Breast epithelium (tissue), 4 donors: ENCODE results near the gene EIF3I. TPM values are rescaled to one million over a fixed set of nuclear protein-coding genes. Genes with fewer than 3 reads are reported as not detected.
A peak's percentile ranks its signal among the peaks of the same experiment; 100 is the strongest.

Source experiments
- DNase-seq, 2 donors: peaks; one replicate each; pipeline ENCODE4 v3.0.0-alpha.2; 2019; ENCODE audit warnings: low spot score in 2 of 2
- H3K27ac ChIP-seq, 2 donors: fragments of 200-600 bp; sonication (generic) in 1 of 2; one replicate each; pipeline ENCODE4 v1.5.1; 2016 to 2019; ENCODE audit warnings: mild to moderate bottlenecking in 1 of 2
- H3K27me3 ChIP-seq, 2 donors: fragments of 200-600 bp; sonication (generic) in 1 of 2; one replicate each; pipeline versions ENCODE4 v1.5.1 to v1.6.0; 2017 to 2019; ENCODE audit warnings: control low read depth in 1 of 2, mild to moderate bottlenecking in 1 of 2
- H3K36me3 ChIP-seq: fragments of 200-600 bp; one replicate; pipeline ENCODE4 v1.5.1; 2019
- H3K4me1 ChIP-seq, 2 donors: fragments of 200-600 bp; sonication (generic); one replicate each; pipeline ENCODE4 v1.5.1; 2016 to 2019; ENCODE audit warnings: control low read depth in 1 of 2
- H3K4me3 ChIP-seq, 3 donors: fragments of 200-600 bp; sonication (generic); 1 replicate in 2 of 3; 2 replicates in 1 of 3; pipeline ENCODE4 v1.5.1; 2016 to 2019; ENCODE audit warnings: mild to moderate bottlenecking in 3 of 3, moderate library complexity in 2 of 3
- H3K9me3 ChIP-seq, 2 donors: fragments of 200-600 bp; sonication (generic) in 1 of 2; one replicate each; pipeline ENCODE4 v1.5.1; 2016 to 2019; ENCODE audit warnings: control low read depth in 1 of 2
- CTCF ChIP-seq, 3 donors: fragments of 450-650 bp; IDR thresholded peaks; one replicate each; pipeline ENCODE4 v1.5.1; 2016 to 2017; ENCODE audit warnings: antibody characterized with exemption in 3 of 3, mild to moderate bottlenecking in 3 of 3, moderate library complexity in 3 of 3
- POLR2A ChIP-seq: fragments of 450-650 bp; IDR thresholded peaks from one replicate; pipeline ENCODE4 v1.6.1; 2016; ENCODE audit warnings: antibody characterized with exemption, mild to moderate bottlenecking, moderate library complexity
- POLR2AphosphoS5 ChIP-seq, 3 donors: sonication (generic); formaldehyde crosslinking; IDR thresholded peaks; one replicate each; pipeline ENCODE4 v1.6.1; 2017; ENCODE audit warnings: antibody characterized with exemption in 3 of 3
- intact Hi-C: fragments of 100-400 bp; cut with DNase I; formaldehyde crosslinking; loops from one replicate; pipeline ENCODE4 v1.15.1; 2023; ENCODE audit warnings: low total_unique reads
- total RNA-seq, 3 donors: library from RNA; depleted of rRNA; stranded (reverse); fragments of >200 nt; gene quantifications; one replicate each; pipeline ENCODE4 v1.1.0, GENCODE V29; 2016

The EIF3I gene
- total RNA-seq, 3 donors from 2014 or later: 177 to 222 (median 190) TPM

- peaks cover 3 to 10% of the 10 kb centered on the region in 2 donors for H3K4me1 ChIP-seq
Observed at GRCh38 chr1:32247452-32247851, 25.2 kb downstream of the EIF3I start.

GRCh38 chr1:32247983-32248889, 26.0 kb downstream of the EIF3I start:
- Histone ChIP-seq H3K36me3 (no peaks in the 10 kb centered on the region), H3K27ac (peak overlapping the region; percentile 22 to 87), H3K4me3 (peak overlapping the region in 2 of 3 donors; percentile 35 to 45), H3K27me3 (no peaks in the 10 kb centered on the region), H3K9me3 (no peaks in the 10 kb centered on the region), H3K4me1 (peaks cover 3 to 10% of the 10 kb centered on the region in 2 donors)
- intact Hi-C loops: no loop called here
- DNase-seq: peak; percentile 78 to 83
- TF ChIP-seq POLR2A: no peak
- peak in 1 of 3 donors; percentile 45 for TF ChIP-seq POLR2AphosphoS5 (IDR thresholded peaks at IDR 0.05)
- peak; percentile 40 to 79 (median 70) for TF ChIP-seq CTCF (IDR thresholded peaks at IDR 0.05)

More at GRCh38 chr1:32247452-32247851, 25.2 kb downstream of the EIF3I start:
- Histone ChIP-seq H3K27me3 (no peaks in the 10 kb centered on the region), H3K4me3 (peak overlapping the region in 1 of 3 donors; percentile 7), H3K27ac (peak overlapping the region; percentile 22 to 87), H3K9me3 (no peaks in the 10 kb centered on the region), H3K36me3 (no peaks in the 10 kb centered on the region)
- no peak for DNase-seq
- intact Hi-C loops: no loop called here
- TF ChIP-seq CTCF (IDR thresholded peaks at IDR 0.05) (no peak), POLR2A (no peak), POLR2AphosphoS5 (IDR thresholded peaks at IDR 0.05) (no peak)

- Histone ChIP-seq H3K36me3 (no peaks in the 10 kb centered on the region), H3K9me3 (no peaks in the 10 kb centered on the region), H3K4me3 (no peak overlapping the region), H3K4me1 (peaks cover 3 to 10% of the 10 kb centered on the region in 2 donors), H3K27ac (peak overlapping the region; percentile 68 to 74), H3K27me3 (no peaks in the 10 kb centered on the region)
- peak in 1 of 2 donors; percentile 46 for DNase-seq
- intact Hi-C loops: no loop called here
- peak in 1 of 3 donors; percentile 43 for TF ChIP-seq POLR2AphosphoS5 (IDR thresholded peaks at IDR 0.05)
- TF ChIP-seq POLR2A: no peak
Observed at GRCh38 chr1:32249831-32250525, 27.8 kb downstream of the EIF3I start.

- H3K27me3 ChIP-seq: no peaks in the 10 kb centered on the region
- no peak for TF ChIP-seq POLR2AphosphoS5 (IDR thresholded peaks at IDR 0.05)
- TF ChIP-seq POLR2A: no peak
- no peak for TF ChIP-seq CTCF (IDR thresholded peaks at IDR 0.05)
- no peaks in the 10 kb centered on the region for H3K9me3 ChIP-seq
- intact Hi-C loops: no loop called here
- peaks cover 3 to 10% of the 10 kb centered on the region in 2 donors for H3K4me1 ChIP-seq
- peak within 1 kb of the TSS; percentile 68 to 74 for H3K27ac ChIP-seq
- H3K36me3 ChIP-seq: no peaks in the 10 kb centered on the region
- DNase-seq: no peak
- peak within 1 kb of the TSS in 2 of 3 donors; percentile 22 to 24 for H3K4me3 ChIP-seq
Observed at GRCh38 chr1:32250893-32251716, 28.9 kb downstream of the EIF3I start, which contains the start of gene LCK. Gene LCK (plus strand): TSS chr1:32251265. CDS start chr1:32274330, 23,065 bp downstream.
